SK-N-SH treated with all-trans-retinoic acid at 6 μM for 48 hours (cell line): ENCODE data around the gene OR5M8.

Experiments used
- ARNTL ChIP-seq: fragments of 450-650 bp; formaldehyde crosslinking; IDR thresholded peaks from 2 replicates; pipeline ENCODE4 v1.5.0; 2020; ENCODE audit warnings: low read depth, mild to moderate bottlenecking, moderate library complexity, borderline replicate concordance
- CSDC2 ChIP-seq: fragments of 250-450 bp; sonication (Bioruptor Pico); IDR thresholded peaks from 2 replicates; pipeline ENCODE4 v1.5.0; 2020; ENCODE audit warnings: mild to moderate bottlenecking, moderate library complexity
- CSRNP3 ChIP-seq: fragments of 250-450 bp; sonication (Bioruptor Pico); IDR thresholded peaks from 2 replicates; pipeline ENCODE4 v1.5.1; 2021; ENCODE audit warnings: mild to moderate bottlenecking, moderate library complexity
- ESRRG ChIP-seq: fragments of 250-450 bp; sonication (Bioruptor Pico); IDR thresholded peaks from 2 replicates; pipeline ENCODE4 v1.6.1; 2021; ENCODE audit warnings: mild to moderate bottlenecking
- GLIS3 ChIP-seq: fragments of 250-450 bp; sonication (Bioruptor Pico); IDR thresholded peaks from 2 replicates; pipeline ENCODE4 v1.5.0; 2020; ENCODE audit warnings: mild to moderate bottlenecking, moderate library complexity
- ISL1 ChIP-seq: fragments of 250-450 bp; sonication (Bioruptor Pico); IDR thresholded peaks from 2 replicates; pipeline ENCODE4 v2.1.2; 2022; ENCODE audit warnings: mild to moderate bottlenecking, moderate library complexity
- PATZ1 ChIP-seq: fragments of 250-450 bp; sonication (Bioruptor Pico); IDR thresholded peaks from 2 replicates; pipeline ENCODE4 v1.8.0; 2020; ENCODE audit warnings: mild to moderate bottlenecking, moderate library complexity, borderline replicate concordance
- RARB ChIP-seq: fragments of 250-450 bp; sonication (Bioruptor Pico); IDR thresholded peaks from 2 replicates; pipeline ENCODE4 v1.8.0; 2021; ENCODE audit warnings: mild to moderate bottlenecking, moderate library complexity
- ZC3H10 ChIP-seq: fragments of 250-450 bp; sonication (Bioruptor Pico); IDR thresholded peaks from 2 replicates; pipeline ENCODE4 v1.5.1; 2021; ENCODE audit warnings: mild to moderate bottlenecking, moderate library complexity
- ZFP3 ChIP-seq: fragments of 250-450 bp; sonication (Bioruptor Pico); IDR thresholded peaks from 2 replicates; pipeline ENCODE4 v1.5.0; 2020; ENCODE audit warnings: mild to moderate bottlenecking, moderate library complexity
- TF ChIP-seq, protein P1 (sequence below): fragments of 250-450 bp; sonication (Bioruptor Pico); IDR thresholded peaks from 2 replicates; pipeline ENCODE4 v1.5.0; 2020; ENCODE audit warnings: mild to moderate bottlenecking, moderate library complexity

DNA sequence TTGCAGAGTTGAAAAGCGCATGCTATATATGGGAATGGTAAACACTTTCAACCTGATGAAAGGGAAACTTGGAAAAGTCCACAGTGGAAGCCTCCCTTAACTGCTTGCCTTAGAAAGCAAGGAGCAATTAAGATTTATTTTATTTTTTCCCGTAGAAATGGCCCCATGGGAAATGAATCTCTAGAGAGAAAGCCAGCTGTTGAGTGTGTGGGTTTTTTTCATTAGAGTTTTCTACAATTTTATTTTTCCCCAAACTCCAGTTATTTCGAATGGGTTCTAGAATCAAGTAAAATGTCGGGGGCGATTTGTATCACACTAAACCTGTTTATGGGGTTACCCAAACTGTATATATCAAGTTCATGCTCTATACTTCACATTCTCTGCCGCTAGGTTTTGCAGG lies 17.9 kb downstream of the OR5M8 start, which contains the start of gene OR5M3:
- no peak for TF ChIP-seq PATZ1 (CRISPR knock-in tag)
- no peak for TF ChIP-seq ZFP3 (CRISPR knock-in tag)
- TF ChIP-seq ARNTL (CRISPR knock-in tag), result no peak
- TF ChIP-seq CSDC2 (CRISPR knock-in tag), result no peak
- no peak for TF ChIP-seq CSRNP3 (CRISPR knock-in tag)
- TF ChIP-seq, protein P1, sequence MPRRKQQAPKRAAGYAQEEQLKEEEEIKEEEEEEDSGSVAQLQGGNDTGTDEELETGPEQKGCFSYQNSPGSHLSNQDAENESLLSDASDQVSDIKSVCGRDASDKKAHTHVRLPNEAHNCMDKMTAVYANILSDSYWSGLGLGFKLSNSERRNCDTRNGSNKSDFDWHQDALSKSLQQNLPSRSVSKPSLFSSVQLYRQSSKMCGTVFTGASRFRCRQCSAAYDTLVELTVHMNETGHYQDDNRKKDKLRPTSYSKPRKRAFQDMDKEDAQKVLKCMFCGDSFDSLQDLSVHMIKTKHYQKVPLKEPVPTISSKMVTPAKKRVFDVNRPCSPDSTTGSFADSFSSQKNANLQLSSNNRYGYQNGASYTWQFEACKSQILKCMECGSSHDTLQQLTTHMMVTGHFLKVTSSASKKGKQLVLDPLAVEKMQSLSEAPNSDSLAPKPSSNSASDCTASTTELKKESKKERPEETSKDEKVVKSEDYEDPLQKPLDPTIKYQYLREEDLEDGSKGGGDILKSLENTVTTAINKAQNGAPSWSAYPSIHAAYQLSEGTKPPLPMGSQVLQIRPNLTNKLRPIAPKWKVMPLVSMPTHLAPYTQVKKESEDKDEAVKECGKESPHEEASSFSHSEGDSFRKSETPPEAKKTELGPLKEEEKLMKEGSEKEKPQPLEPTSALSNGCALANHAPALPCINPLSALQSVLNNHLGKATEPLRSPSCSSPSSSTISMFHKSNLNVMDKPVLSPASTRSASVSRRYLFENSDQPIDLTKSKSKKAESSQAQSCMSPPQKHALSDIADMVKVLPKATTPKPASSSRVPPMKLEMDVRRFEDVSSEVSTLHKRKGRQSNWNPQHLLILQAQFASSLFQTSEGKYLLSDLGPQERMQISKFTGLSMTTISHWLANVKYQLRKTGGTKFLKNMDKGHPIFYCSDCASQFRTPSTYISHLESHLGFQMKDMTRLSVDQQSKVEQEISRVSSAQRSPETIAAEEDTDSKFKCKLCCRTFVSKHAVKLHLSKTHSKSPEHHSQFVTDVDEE (CRISPR knock-in tag), result no peak
- no peak for TF ChIP-seq ISL1 (CRISPR knock-in tag)
- no peak for TF ChIP-seq RARB (CRISPR knock-in tag)
- no peak for TF ChIP-seq GLIS3 (CRISPR knock-in tag)
- no peak for TF ChIP-seq ZC3H10 (CRISPR knock-in tag)
- no peak for TF ChIP-seq ESRRG
